ENCODE results near the gene PRR12.
"Not testable (repeated sequence)": the region's sequence is repeated elsewhere in the genome, so short reads cannot be mapped to it uniquely, and the experiment has no call there.

PRR12 gene

DNA sequence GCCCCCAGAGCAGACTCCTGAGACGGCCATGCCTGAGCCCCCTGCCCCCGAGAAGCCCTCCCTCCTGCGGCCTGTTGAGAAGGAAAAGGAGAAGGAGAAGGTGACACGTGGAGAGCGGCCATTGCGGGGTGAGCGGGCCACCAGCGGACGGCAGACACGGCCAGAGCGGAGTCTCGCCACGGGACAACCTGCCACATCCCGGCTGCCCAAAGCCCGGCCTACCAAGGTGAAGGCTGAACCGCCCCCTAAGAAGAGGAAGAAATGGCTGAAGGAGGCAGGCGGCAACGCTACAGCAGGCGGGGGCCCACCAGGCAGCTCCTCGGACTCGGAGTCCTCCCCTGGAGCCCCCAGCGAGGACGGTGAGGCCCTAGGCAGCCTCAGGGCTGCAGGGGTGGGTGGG lies 24.9 kb downstream of the PRR12 start:
- no peaks in the 10 kb centered on the region for H3K4me1 ChIP-seq (ENCODE audit: control insufficient read depth in 1 of 2, insufficient read depth in 2 of 2, low read length in 2 of 2)
- no peak overlapping the region for H3K27ac ChIP-seq (ENCODE audit: low read depth, low read length)
- H3K36me3 ChIP-seq (ENCODE audit: control insufficient read depth in 1 of 2, insufficient read depth in 2 of 2, low read length in 2 of 2) = peaks cover 27 to 73% of the 10 kb centered on the region in 2 donors
- no peaks in the 10 kb centered on the region for H3K9me3 ChIP-seq (ENCODE audit: control insufficient read depth in 1 of 2, low read length in 2 of 2)
- no peak overlapping the region for H3K9ac ChIP-seq (ENCODE audit: low read depth in 1 of 2, low read length in 2 of 2)
- no peaks in the 10 kb centered on the region for H3K27me3 ChIP-seq (ENCODE audit: control insufficient read depth in 1 of 2, insufficient read depth in 2 of 2, low read length in 2 of 2)
- H3K4me3 ChIP-seq (ENCODE audit: low read depth in 1 of 2, low read length in 2 of 2) = no peak overlapping the region

DNA sequence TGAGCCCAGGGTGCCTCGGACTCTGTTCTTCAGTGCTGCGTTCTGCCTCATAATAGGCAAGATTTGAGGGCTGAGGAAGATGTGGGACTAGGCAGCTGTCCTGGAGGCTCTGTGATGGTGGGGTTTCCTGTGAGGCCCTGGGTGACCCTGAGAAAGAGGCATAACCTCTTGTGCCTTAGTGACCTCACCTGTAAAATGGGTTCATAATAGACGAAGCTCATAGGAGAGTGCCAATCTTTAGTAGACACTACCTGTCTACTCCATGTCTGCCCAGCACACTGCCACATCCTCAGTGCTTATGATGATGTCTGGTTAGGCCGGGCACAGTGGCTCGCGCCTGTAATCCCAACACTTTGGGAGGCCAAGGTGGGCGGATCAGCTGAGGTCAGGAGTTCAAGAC lies 25.6 kb downstream of the PRR12 start:
- Histone ChIP-seq H3K4me3 (ENCODE audit: low read depth in 1 of 2, low read length in 2 of 2) (no peak overlapping the region), H3K27ac (ENCODE audit: low read depth, low read length) (no peak overlapping the region), H3K9me3 (ENCODE audit: control insufficient read depth in 1 of 2, low read length in 2 of 2) (no peaks in the 10 kb centered on the region), H3K9ac (ENCODE audit: low read depth in 1 of 2, low read length in 2 of 2) (no peak overlapping the region), H3K4me1 (ENCODE audit: control insufficient read depth in 1 of 2, insufficient read depth in 2 of 2, low read length in 2 of 2) (no peaks in the 10 kb centered on the region), H3K36me3 (ENCODE audit: control insufficient read depth in 1 of 2, insufficient read depth in 2 of 2, low read length in 2 of 2) (peaks cover 31 to 74% of the 10 kb centered on the region in 2 donors), H3K27me3 (ENCODE audit: control insufficient read depth in 1 of 2, insufficient read depth in 2 of 2, low read length in 2 of 2) (no peaks in the 10 kb centered on the region)

DNA sequence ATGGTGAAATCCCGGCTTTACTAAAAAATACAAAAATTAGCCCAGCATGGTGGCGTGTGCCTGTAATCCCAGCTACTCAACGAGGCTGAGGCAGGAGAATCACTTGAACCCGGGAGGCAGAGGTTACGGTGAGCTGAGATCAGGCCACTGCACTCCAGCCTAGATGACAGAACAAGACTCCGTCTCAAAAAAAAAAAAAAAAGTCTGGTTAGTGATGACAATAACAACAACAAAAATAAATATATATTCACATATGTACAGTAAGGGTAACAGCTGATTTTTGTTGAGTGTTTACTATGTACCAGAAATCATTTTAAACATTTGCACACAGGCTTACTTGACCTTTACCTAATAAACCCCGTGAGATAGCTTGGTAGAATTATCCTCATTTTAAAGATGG lies 26.0 kb downstream of the PRR12 start:
- Histone ChIP-seq H3K4me1 (ENCODE audit: control insufficient read depth in 1 of 2, insufficient read depth in 2 of 2, low read length in 2 of 2) (no peaks in the 10 kb centered on the region), H3K4me3 (ENCODE audit: low read depth in 1 of 2, low read length in 2 of 2) (no peak overlapping the region), H3K27ac (ENCODE audit: low read depth, low read length) (no peak overlapping the region), H3K27me3 (ENCODE audit: control insufficient read depth in 1 of 2, insufficient read depth in 2 of 2, low read length in 2 of 2) (no peaks in the 10 kb centered on the region), H3K9me3 (ENCODE audit: control insufficient read depth in 1 of 2, low read length in 2 of 2) (no peaks in the 10 kb centered on the region), H3K36me3 (ENCODE audit: control insufficient read depth in 1 of 2, insufficient read depth in 2 of 2, low read length in 2 of 2) (peaks cover 32 to 78% of the 10 kb centered on the region in 2 donors), H3K9ac (ENCODE audit: low read depth in 1 of 2, low read length in 2 of 2) (no peak overlapping the region)

DNA sequence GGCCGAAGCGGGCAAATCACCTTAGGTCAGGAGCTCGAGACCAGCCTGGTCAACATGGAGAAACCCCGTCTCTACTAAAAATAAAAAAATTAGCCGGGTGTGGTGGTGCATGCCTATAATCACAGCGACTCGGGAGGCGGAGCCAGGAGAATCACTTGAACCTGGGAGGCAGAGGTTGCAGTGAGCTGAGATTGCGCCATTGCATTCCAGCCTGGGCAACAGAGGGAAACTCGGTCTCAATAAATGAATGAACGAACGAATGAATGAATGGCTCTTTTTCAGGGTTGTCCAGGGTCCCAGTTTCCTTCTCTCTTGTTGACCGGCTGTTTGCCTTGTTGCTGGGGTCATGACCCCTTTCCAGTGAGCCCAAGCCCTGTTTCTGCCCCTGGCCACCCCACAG lies 26.9 kb downstream of the PRR12 start:
- not testable (repeated sequence) for H3K27me3 ChIP-seq (ENCODE audit: control insufficient read depth in 1 of 2, insufficient read depth in 2 of 2, low read length in 2 of 2); H3K4me1 ChIP-seq (ENCODE audit: control insufficient read depth in 1 of 2, insufficient read depth in 2 of 2, low read length in 2 of 2); H3K4me3 ChIP-seq (ENCODE audit: low read depth in 1 of 2, low read length in 2 of 2); H3K9me3 ChIP-seq (ENCODE audit: control insufficient read depth in 1 of 2, low read length in 2 of 2); H3K27ac ChIP-seq (ENCODE audit: low read depth, low read length); H3K9ac ChIP-seq (ENCODE audit: low read depth in 1 of 2, low read length in 2 of 2)
- H3K36me3 ChIP-seq (ENCODE audit: control insufficient read depth in 1 of 2, insufficient read depth in 2 of 2, low read length in 2 of 2) = peaks cover 32 to 75% of the 10 kb centered on the region in 2 donors

DNA sequence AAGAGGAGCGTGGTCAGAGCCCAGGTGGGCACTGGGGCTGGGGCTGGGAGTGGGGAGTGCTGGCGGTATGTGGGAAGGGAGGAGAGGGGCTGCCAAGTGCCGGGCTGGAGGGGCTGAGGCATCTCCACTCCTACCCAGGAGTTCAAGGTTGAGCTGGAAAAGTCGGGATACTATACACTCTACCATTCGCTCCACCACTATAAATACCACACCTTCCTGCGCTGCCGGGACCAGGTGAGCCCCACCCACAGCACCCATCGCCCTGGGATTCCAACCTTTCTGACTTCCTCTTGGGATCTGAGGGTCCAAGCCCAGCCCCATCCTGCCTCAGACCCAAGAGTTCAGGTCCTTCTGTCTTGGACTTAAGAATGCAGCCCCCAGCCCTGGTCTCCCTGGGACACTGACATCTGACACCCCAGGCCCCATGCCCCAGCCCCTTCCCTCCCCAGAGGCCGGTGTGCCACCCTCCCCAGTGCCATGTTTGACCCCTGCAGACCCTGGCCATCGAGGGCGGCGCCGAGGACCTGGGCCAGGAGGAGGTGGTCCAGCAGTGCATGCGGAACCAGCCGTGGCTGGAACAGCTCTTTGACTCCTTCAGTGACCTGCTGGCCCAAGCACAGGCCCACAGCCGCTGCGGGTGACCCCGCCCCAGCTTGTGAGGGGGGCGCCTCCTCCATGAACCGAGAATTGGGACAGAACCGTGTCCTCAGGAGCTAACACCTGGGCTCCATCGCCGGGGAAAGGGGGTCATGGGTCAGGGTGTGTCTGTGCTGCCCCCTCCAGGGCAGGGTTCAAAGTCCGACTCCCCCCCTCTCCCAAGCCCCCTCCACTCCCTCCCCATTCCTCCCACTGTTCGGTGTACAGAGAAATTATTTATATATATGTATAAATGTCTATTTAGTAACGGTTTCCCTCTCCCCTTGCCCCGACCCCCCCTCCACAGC lies 34.3 kb downstream of the PRR12 start:
- Histone ChIP-seq H3K36me3 (ENCODE audit: control insufficient read depth in 1 of 2, insufficient read depth in 2 of 2, low read length in 2 of 2) (peaks cover 7 to 27% of the 10 kb centered on the region in 2 donors), H3K4me3 (ENCODE audit: low read depth in 1 of 2, low read length in 2 of 2) (no peak overlapping the region), H3K9ac (ENCODE audit: low read depth in 1 of 2, low read length in 2 of 2) (no peak overlapping the region), H3K27me3 (ENCODE audit: control insufficient read depth in 1 of 2, insufficient read depth in 2 of 2, low read length in 2 of 2) (no peaks in the 10 kb centered on the region), H3K9me3 (ENCODE audit: control insufficient read depth in 1 of 2, low read length in 2 of 2) (no peaks in the 10 kb centered on the region), H3K4me1 (ENCODE audit: control insufficient read depth in 1 of 2, insufficient read depth in 2 of 2, low read length in 2 of 2) (no peaks in the 10 kb centered on the region), H3K27ac (ENCODE audit: low read depth, low read length) (no peak overlapping the region)

DNA sequence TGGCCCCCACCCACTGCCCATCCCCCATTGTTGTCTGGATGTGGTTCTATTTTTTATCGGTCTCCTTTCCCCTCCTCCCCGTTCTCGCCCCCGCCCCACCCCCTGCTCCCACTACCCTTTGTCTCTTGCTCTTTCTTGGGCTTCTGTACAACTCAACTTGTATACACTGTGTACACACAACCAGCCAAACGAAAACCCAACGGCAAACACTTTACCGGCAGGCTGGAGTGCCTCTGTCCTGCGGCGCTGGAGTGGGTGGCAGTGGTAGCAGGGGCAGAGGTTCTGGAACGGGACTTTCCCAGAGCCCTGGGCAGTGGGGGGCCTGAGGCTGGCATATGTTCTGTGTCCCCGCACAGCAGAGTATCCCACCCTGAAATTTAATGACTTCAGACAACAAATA lies 35.2 kb downstream of the PRR12 start:
- no peaks in the 10 kb centered on the region for H3K9me3 ChIP-seq (ENCODE audit: control insufficient read depth in 1 of 2, low read length in 2 of 2)
- H3K4me1 ChIP-seq (ENCODE audit: control insufficient read depth in 1 of 2, insufficient read depth in 2 of 2, low read length in 2 of 2) = peaks cover 4 to 6% of the 10 kb centered on the region in 2 donors
- no peak overlapping the region for H3K4me3 ChIP-seq (ENCODE audit: low read depth in 1 of 2, low read length in 2 of 2)
- H3K9ac ChIP-seq (ENCODE audit: low read depth in 1 of 2, low read length in 2 of 2) = no peak overlapping the region
- H3K27me3 ChIP-seq (ENCODE audit: control insufficient read depth in 1 of 2, insufficient read depth in 2 of 2, low read length in 2 of 2) = no peaks in the 10 kb centered on the region
- peaks cover 4 to 23% of the 10 kb centered on the region in 2 donors for H3K36me3 ChIP-seq (ENCODE audit: control insufficient read depth in 1 of 2, insufficient read depth in 2 of 2, low read length in 2 of 2)
- no peak overlapping the region for H3K27ac ChIP-seq (ENCODE audit: low read depth, low read length)

DNA sequence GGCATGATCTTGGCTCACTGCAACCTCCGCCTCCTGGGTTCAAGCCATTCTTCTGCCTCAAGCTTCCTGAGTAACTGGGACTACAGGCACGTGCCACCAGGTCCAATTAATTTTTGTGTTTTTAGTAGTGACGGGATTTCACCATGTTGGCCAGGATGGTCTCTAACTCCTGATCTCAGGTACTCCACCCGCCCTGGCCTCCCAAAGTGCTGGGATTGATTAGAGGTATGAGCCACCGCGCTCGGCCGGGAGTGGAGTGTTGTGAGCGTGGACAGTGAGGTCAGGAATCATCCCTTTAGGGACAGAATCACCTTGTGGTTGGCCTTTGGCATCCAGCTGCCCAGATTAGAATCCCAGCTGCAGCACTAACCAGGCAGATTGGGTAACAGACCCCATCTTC lies 38.7 kb downstream of the PRR12 start:
- Histone ChIP-seq H3K9me3 (ENCODE audit: control insufficient read depth in 1 of 2, low read length in 2 of 2) (no peaks in the 10 kb centered on the region), H3K4me3 (ENCODE audit: low read depth in 1 of 2, low read length in 2 of 2) (no peak overlapping the region), H3K27ac (ENCODE audit: low read depth, low read length) (no peak overlapping the region), H3K4me1 (ENCODE audit: control insufficient read depth in 1 of 2, insufficient read depth in 2 of 2, low read length in 2 of 2) (peaks cover 6 to 9% of the 10 kb centered on the region in 2 donors), H3K9ac (ENCODE audit: low read depth in 1 of 2, low read length in 2 of 2) (no peak overlapping the region), H3K27me3 (ENCODE audit: control insufficient read depth in 1 of 2, insufficient read depth in 2 of 2, low read length in 2 of 2) (no peaks in the 10 kb centered on the region), H3K36me3 (ENCODE audit: control insufficient read depth in 1 of 2, insufficient read depth in 2 of 2, low read length in 2 of 2) (peaks cover 0 to 8% of the 10 kb centered on the region in 2 donors)

DNA sequence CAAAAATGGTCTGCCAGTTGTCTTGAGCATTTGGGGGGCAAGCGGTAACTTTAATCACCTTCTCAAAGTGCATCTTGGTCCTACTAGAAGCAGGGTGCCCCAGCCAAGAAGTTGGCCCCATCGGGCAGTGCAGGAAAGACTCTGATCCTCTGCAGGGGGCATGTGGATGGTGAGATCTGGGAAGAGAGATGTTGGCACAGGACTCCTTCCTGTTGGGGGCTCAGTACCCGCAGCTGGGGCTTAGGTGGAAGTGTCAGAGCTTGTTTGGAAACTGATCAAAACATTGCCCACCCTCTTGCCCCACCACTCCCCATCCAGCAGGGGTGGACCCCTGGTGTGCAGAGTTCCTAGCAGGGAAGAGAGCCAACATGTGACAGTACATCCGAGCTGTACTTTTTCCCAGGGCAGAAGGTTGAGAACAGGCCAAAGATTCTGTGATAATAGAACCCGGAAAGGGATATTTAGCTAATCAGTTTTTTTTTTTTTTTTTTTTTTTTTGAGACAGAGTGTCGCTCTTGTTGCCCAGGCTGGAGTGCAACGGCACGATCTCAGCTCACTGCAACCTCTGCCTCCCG lies 40.1 kb downstream of the PRR12 start:
- H3K9ac ChIP-seq (ENCODE audit: low read depth in 1 of 2, low read length in 2 of 2) = no peak overlapping the region
- H3K9me3 ChIP-seq (ENCODE audit: control insufficient read depth in 1 of 2, low read length in 2 of 2) = no peaks in the 10 kb centered on the region
- no peaks in the 10 kb centered on the region for H3K27me3 ChIP-seq (ENCODE audit: control insufficient read depth in 1 of 2, insufficient read depth in 2 of 2, low read length in 2 of 2)
- H3K4me3 ChIP-seq (ENCODE audit: low read depth in 1 of 2, low read length in 2 of 2) = no peak overlapping the region
- H3K36me3 ChIP-seq (ENCODE audit: control insufficient read depth in 1 of 2, insufficient read depth in 2 of 2, low read length in 2 of 2) = no peaks in the 10 kb centered on the region
- H3K27ac ChIP-seq (ENCODE audit: low read depth, low read length) = no peak overlapping the region
- H3K4me1 ChIP-seq (ENCODE audit: control insufficient read depth in 1 of 2, insufficient read depth in 2 of 2, low read length in 2 of 2) = peaks cover 6 to 9% of the 10 kb centered on the region in 2 donors

DNA sequence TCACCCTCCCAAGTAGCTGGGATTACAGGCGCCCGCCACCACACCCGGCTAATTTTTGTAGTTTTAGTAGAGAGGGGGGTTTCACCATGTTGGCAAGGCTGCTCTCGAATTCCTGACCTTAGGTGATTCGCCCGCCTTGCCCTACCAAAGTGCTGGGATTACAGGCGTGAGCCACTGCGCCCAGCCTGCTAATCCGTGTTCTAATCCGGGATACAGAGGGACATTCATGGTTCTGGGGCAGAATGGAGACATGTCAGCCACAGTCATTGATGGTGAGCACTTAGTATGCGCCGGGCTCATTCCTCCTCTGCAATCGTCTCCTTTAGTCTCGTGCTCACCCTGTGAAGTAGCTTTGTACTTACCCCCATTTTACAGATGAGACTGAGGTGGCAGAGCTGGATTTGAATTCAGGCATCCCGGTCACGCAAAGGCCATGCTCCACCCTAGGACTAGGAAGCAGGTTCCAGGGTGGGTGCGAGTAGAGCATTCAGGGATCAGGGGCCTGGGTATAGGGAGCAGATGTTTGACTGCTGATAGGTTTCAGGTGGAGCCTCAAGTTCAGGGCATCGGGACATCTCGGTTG lies 40.7 kb downstream of the PRR12 start:
- no peak overlapping the region for H3K27ac ChIP-seq (ENCODE audit: low read depth, low read length)
- no peak overlapping the region for H3K4me3 ChIP-seq (ENCODE audit: low read depth in 1 of 2, low read length in 2 of 2)
- no peaks in the 10 kb centered on the region for H3K27me3 ChIP-seq (ENCODE audit: control insufficient read depth in 1 of 2, insufficient read depth in 2 of 2, low read length in 2 of 2)
- peaks cover 6 to 9% of the 10 kb centered on the region in 2 donors for H3K4me1 ChIP-seq (ENCODE audit: control insufficient read depth in 1 of 2, insufficient read depth in 2 of 2, low read length in 2 of 2)
- no peak overlapping the region for H3K9ac ChIP-seq (ENCODE audit: low read depth in 1 of 2, low read length in 2 of 2)
- no peaks in the 10 kb centered on the region for H3K9me3 ChIP-seq (ENCODE audit: control insufficient read depth in 1 of 2, low read length in 2 of 2)
- no peaks in the 10 kb centered on the region for H3K36me3 ChIP-seq (ENCODE audit: control insufficient read depth in 1 of 2, insufficient read depth in 2 of 2, low read length in 2 of 2)

DNA sequence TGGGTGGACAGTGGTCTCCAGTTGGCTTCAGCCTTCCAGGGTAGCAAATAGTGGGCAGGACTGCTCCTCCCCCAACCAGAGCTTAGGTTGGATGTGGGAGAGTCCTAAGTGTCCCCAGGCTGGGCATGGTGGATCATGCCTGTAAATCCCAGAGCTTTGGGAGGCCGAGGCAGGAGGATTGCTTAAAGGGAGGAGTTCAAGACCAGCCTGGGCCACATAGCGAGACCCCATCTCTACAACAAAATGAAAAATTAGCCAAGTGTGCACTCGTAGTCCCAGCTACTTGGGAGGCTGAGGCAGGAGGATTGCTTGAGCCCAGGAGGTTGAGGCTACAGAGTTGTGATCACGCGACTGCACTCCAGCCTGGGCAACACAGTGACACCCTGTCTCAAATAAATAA lies 41.6 kb downstream of the PRR12 start:
- Histone ChIP-seq H3K4me3 (ENCODE audit: low read depth in 1 of 2, low read length in 2 of 2) (no peak overlapping the region), H3K9ac (ENCODE audit: low read depth in 1 of 2, low read length in 2 of 2) (no peak overlapping the region), H3K9me3 (ENCODE audit: control insufficient read depth in 1 of 2, low read length in 2 of 2) (no peaks in the 10 kb centered on the region), H3K36me3 (ENCODE audit: control insufficient read depth in 1 of 2, insufficient read depth in 2 of 2, low read length in 2 of 2) (no peaks in the 10 kb centered on the region), H3K27ac (ENCODE audit: low read depth, low read length) (no peak overlapping the region), H3K27me3 (ENCODE audit: control insufficient read depth in 1 of 2, insufficient read depth in 2 of 2, low read length in 2 of 2) (no peaks in the 10 kb centered on the region), H3K4me1 (ENCODE audit: control insufficient read depth in 1 of 2, insufficient read depth in 2 of 2, low read length in 2 of 2) (peaks cover 6 to 9% of the 10 kb centered on the region in 2 donors)

Measured in duodenal mucosa (tissue), 2 donors.